Measurements from ENCODE around the gene KRTAP3-2. TPM values are rescaled to one million over a fixed set of nuclear protein-coding genes. Genes with fewer than 3 reads are reported as not detected.

The KRTAP3-2 gene
- total RNA-seq, 1 donor, result not detected

- Histone ChIP-seq H3K27ac (ENCODE audit: low read depth, low read length) (no peak overlapping the region), H3K9me3 (ENCODE audit: low read depth, low read length) (no peaks in the 10 kb centered on the region), H3K4me1 (ENCODE audit: insufficient read depth, low read length) (peaks cover 6% of the 10 kb centered on the region), H3K27me3 (ENCODE audit: insufficient read depth, low read length) (no peaks in the 10 kb centered on the region), H3K36me3 (ENCODE audit: insufficient read depth, low read length) (no peaks in the 10 kb centered on the region), H3K4me2 (ENCODE audit: insufficient read depth, low read length) (no peak overlapping the region), H3K4me3 (ENCODE audit: insufficient read depth, low read length) (no peak overlapping the region), H3K79me2 (ENCODE audit: insufficient read depth, low read length) (no peaks in the 10 kb centered on the region), H2AFZ (ENCODE audit: low read length) (no peak overlapping the region), H4K20me1 (ENCODE audit: insufficient read depth, low read length) (no peaks in the 10 kb centered on the region)
- DNase-seq (ENCODE audit: insufficient read length, low spot score, missing footprints), result no peak
- TF ChIP-seq, protein P1, sequence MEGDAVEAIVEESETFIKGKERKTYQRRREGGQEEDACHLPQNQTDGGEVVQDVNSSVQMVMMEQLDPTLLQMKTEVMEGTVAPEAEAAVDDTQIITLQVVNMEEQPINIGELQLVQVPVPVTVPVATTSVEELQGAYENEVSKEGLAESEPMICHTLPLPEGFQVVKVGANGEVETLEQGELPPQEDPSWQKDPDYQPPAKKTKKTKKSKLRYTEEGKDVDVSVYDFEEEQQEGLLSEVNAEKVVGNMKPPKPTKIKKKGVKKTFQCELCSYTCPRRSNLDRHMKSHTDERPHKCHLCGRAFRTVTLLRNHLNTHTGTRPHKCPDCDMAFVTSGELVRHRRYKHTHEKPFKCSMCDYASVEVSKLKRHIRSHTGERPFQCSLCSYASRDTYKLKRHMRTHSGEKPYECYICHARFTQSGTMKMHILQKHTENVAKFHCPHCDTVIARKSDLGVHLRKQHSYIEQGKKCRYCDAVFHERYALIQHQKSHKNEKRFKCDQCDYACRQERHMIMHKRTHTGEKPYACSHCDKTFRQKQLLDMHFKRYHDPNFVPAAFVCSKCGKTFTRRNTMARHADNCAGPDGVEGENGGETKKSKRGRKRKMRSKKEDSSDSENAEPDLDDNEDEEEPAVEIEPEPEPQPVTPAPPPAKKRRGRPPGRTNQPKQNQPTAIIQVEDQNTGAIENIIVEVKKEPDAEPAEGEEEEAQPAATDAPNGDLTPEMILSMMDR (IDR thresholded peaks at IDR 0.05; ENCODE audit: extremely low read depth, low read depth, low read length), result no peak
Observed at GRCh38 chr17:41001795-41002194, 2.1 kb upstream of the KRTAP3-2 start.

DNA sequence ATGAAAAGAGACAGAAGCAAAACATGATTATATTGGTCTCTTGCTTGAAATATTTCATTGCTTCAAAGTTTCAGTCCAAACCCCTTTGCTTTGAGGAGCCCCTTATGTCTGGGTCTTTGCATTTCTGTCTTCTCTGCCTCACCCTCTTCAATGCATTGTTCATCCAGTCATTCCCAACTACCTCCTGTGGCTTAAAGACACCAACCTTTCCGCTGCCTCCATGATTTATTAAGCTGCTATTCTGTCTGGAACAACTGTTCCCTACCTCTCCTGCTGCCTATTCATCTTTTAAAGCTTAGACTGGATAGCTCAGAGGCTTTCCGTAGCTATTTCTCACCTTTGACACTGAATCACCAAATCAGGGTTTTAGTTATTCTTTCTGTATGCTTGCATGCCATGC is 2.3 kb downstream of the KRTAP3-2 start:
- TF ChIP-seq, protein P1 (IDR thresholded peaks at IDR 0.05; ENCODE audit: extremely low read depth, low read depth, low read length), result no peak
- DNase-seq (ENCODE audit: insufficient read length, low spot score, missing footprints), result no peak
- Histone ChIP-seq H3K4me3 (ENCODE audit: insufficient read depth, low read length) (no peak overlapping the region), H3K4me2 (ENCODE audit: insufficient read depth, low read length) (no peak overlapping the region), H3K79me2 (ENCODE audit: insufficient read depth, low read length) (no peaks in the 10 kb centered on the region), H3K9me3 (ENCODE audit: low read depth, low read length) (no peaks in the 10 kb centered on the region), H3K36me3 (ENCODE audit: insufficient read depth, low read length) (no peaks in the 10 kb centered on the region), H4K20me1 (ENCODE audit: insufficient read depth, low read length) (no peaks in the 10 kb centered on the region), H3K27ac (ENCODE audit: low read depth, low read length) (no peak overlapping the region), H3K27me3 (ENCODE audit: insufficient read depth, low read length) (no peaks in the 10 kb centered on the region), H2AFZ (ENCODE audit: low read length) (no peak overlapping the region), H3K4me1 (ENCODE audit: insufficient read depth, low read length) (no peaks in the 10 kb centered on the region)

- DNase-seq (ENCODE audit: insufficient read length, low spot score, missing footprints), result no peak
- no peaks in the 10 kb centered on the region for H3K79me2 ChIP-seq (ENCODE audit: insufficient read depth, low read length)
- no peaks in the 10 kb centered on the region for H3K27me3 ChIP-seq (ENCODE audit: insufficient read depth, low read length)
- TF ChIP-seq, protein P1 (IDR thresholded peaks at IDR 0.05; ENCODE audit: extremely low read depth, low read depth, low read length), result no peak
- H2AFZ ChIP-seq (ENCODE audit: low read length), result no peak overlapping the region
- H4K20me1 ChIP-seq (ENCODE audit: insufficient read depth, low read length), result no peaks in the 10 kb centered on the region
- H3K27ac ChIP-seq (ENCODE audit: low read depth, low read length), result no peak overlapping the region
- H3K4me1 ChIP-seq (ENCODE audit: insufficient read depth, low read length), result no peaks in the 10 kb centered on the region
- no peak overlapping the region for H3K4me2 ChIP-seq (ENCODE audit: insufficient read depth, low read length)
- no peak overlapping the region for H3K4me3 ChIP-seq (ENCODE audit: insufficient read depth, low read length)
- H3K9me3 ChIP-seq (ENCODE audit: low read depth, low read length), result no peaks in the 10 kb centered on the region
- no peaks in the 10 kb centered on the region for H3K36me3 ChIP-seq (ENCODE audit: insufficient read depth, low read length)
Observed at GRCh38 chr17:40996829-40997228, 2.9 kb downstream of the KRTAP3-2 start.

- no peaks in the 10 kb centered on the region for H3K9me3 ChIP-seq (ENCODE audit: low read depth, low read length)
- H3K27ac ChIP-seq (ENCODE audit: low read depth, low read length), result no peak overlapping the region
- no peaks in the 10 kb centered on the region for H3K4me1 ChIP-seq (ENCODE audit: insufficient read depth, low read length)
- no peak for DNase-seq (ENCODE audit: insufficient read length, low spot score, missing footprints)
- TF ChIP-seq, protein P1 (IDR thresholded peaks at IDR 0.05; ENCODE audit: extremely low read depth, low read depth, low read length), result no peak
- no peak overlapping the region for H3K4me3 ChIP-seq (ENCODE audit: insufficient read depth, low read length)
- no peaks in the 10 kb centered on the region for H3K27me3 ChIP-seq (ENCODE audit: insufficient read depth, low read length)
- H3K4me2 ChIP-seq (ENCODE audit: insufficient read depth, low read length), result no peak overlapping the region
- H3K79me2 ChIP-seq (ENCODE audit: insufficient read depth, low read length), result no peaks in the 10 kb centered on the region
- no peaks in the 10 kb centered on the region for H4K20me1 ChIP-seq (ENCODE audit: insufficient read depth, low read length)
- no peak overlapping the region for H2AFZ ChIP-seq (ENCODE audit: low read length)
- H3K36me3 ChIP-seq (ENCODE audit: insufficient read depth, low read length), result no peaks in the 10 kb centered on the region
Observed at GRCh38 chr17:40995116-40995515, 4.6 kb downstream of the KRTAP3-2 start.

Data from osteoblast (primary cell).